Mesenchymal stem cell (in vitro differentiated cells and primary cell): ENCODE measurements around the gene HOXD9.

Source experiments
- DNase-seq: peaks from one replicate; pipeline ENCODE4 v3.0.0-alpha.2; 2013
- H2AFZ ChIP-seq: one replicate; pipeline ENCODE4 v1.6.1; 2013; ENCODE audit warnings: low read depth, mild to moderate bottlenecking, control low read depth, inconsistent platforms, low read length, moderate library complexity
- H2AK5ac ChIP-seq: 2 replicates; pipeline ENCODE4 v1.6.1; 2013; ENCODE audit warnings: low read length, moderate library complexity, mild to moderate bottlenecking, inconsistent platforms; ENCODE audit not compliant: severe bottlenecking
- H2BK120ac ChIP-seq: one replicate; pipeline ENCODE4 v1.6.1; 2013; ENCODE audit warnings: low read depth, mild to moderate bottlenecking, inconsistent platforms, low read length, moderate library complexity
- H2BK12ac ChIP-seq, 2 experiments: one replicate each; pipeline ENCODE4 v1.6.1; 2013; ENCODE audit warnings: inconsistent platforms in 2 of 2, low read length in 2 of 2, mild to moderate bottlenecking in 2 of 2, moderate library complexity in 2 of 2, control low read depth in 1 of 2
- H2BK15ac ChIP-seq: one replicate; pipeline ENCODE4 v1.6.1; 2013; ENCODE audit warnings: mild to moderate bottlenecking, low read depth, inconsistent platforms; ENCODE audit not compliant: poor library complexity, severe bottlenecking
- H2BK5ac ChIP-seq: 2 replicates; pipeline ENCODE4 v1.6.1; 2013; ENCODE audit warnings: low read depth, mild to moderate bottlenecking, low read length, control low read depth, inconsistent platforms; ENCODE audit not compliant: poor library complexity, severe bottlenecking
- H3K14ac ChIP-seq, 2 experiments: one replicate each; pipeline ENCODE4 v1.6.1; 2013; ENCODE audit warnings: inconsistent platforms in 2 of 2, low read length in 2 of 2, control low read depth in 1 of 2, mild to moderate bottlenecking in 1 of 2, moderate library complexity in 1 of 2
- H3K18ac ChIP-seq, 2 experiments: one replicate each; pipeline ENCODE4 v1.6.1; 2013; ENCODE audit warnings: inconsistent platforms in 2 of 2, low read length in 2 of 2, control low read depth in 1 of 2, low read depth in 1 of 2, mild to moderate bottlenecking in 1 of 2
- H3K23ac ChIP-seq, 2 experiments: one replicate each; pipeline ENCODE4 v1.6.1; 2013; ENCODE audit warnings: inconsistent platforms in 2 of 2, low read length in 2 of 2, mild to moderate bottlenecking in 2 of 2, moderate library complexity in 2 of 2, control low read depth in 1 of 2
- H3K27ac ChIP-seq: 2 replicates; pipeline ENCODE4 v1.5.1; 2013; ENCODE audit warnings: mild to moderate bottlenecking, moderate library complexity, low read length, control low read depth, inconsistent platforms; ENCODE audit not compliant: poor library complexity, severe bottlenecking
- H3K27me3 ChIP-seq, 2 experiments: 2 replicates each; pipeline versions ENCODE4 v1.6.1 to v1.7.0; 2013; ENCODE audit warnings: low read length in 2 of 2, mild to moderate bottlenecking in 2 of 2, moderate library complexity in 2 of 2, control low read depth in 1 of 2, inconsistent platforms in 1 of 2; ENCODE audit not compliant: control insufficient read depth in 1 of 2, insufficient read depth in 1 of 2
- H3K36me3 ChIP-seq, 2 experiments: 2 replicates each; pipeline versions ENCODE4 v1.6.1 to v1.7.0; 2013; ENCODE audit warnings: low read length in 2 of 2, control low read depth in 1 of 2, inconsistent platforms in 1 of 2, low read depth in 1 of 2, mild to moderate bottlenecking in 1 of 2; ENCODE audit not compliant: insufficient read depth in 2 of 2, control insufficient read depth in 1 of 2
- H3K4ac ChIP-seq, 2 experiments: one replicate each; pipeline ENCODE4 v1.6.1; 2013; ENCODE audit warnings: inconsistent platforms in 2 of 2, low read length in 2 of 2, mild to moderate bottlenecking in 2 of 2, moderate library complexity in 2 of 2, control low read depth in 1 of 2, low read depth in 1 of 2
- H3K4me1 ChIP-seq: 2 replicates; pipeline ENCODE4 v1.6.1; 2013; ENCODE audit warnings: low read depth, low read length, control low read depth; ENCODE audit not compliant: control insufficient read depth, insufficient read depth
- H3K4me2 ChIP-seq: 2 replicates; pipeline ENCODE4 v1.6.1; 2013; ENCODE audit warnings: low read length, mild to moderate bottlenecking, inconsistent platforms; ENCODE audit not compliant: poor library complexity, severe bottlenecking
- H3K4me3 ChIP-seq, 2 experiments: 2 replicates each; pipeline versions ENCODE4 v1.5.1 to v1.7.0; 2013; ENCODE audit warnings: low read length in 2 of 2, mild to moderate bottlenecking in 2 of 2, control low read depth in 1 of 2, low read depth in 1 of 2; ENCODE audit not compliant: insufficient read depth in 1 of 2
- H3K79me1 ChIP-seq: replicated peaks from 2 replicates; pipeline ENCODE4 v1.6.1; 2013; ENCODE audit warnings: mild to moderate bottlenecking, control low read depth, low read length, inconsistent platforms; ENCODE audit not compliant: poor library complexity, severe bottlenecking
- H3K9ac ChIP-seq: 2 replicates; pipeline ENCODE4 v1.7.0; 2013; ENCODE audit warnings: mild to moderate bottlenecking, low read length, moderate library complexity
- H3K9me3 ChIP-seq: 2 replicates; pipeline ENCODE4 v1.7.0; 2013; ENCODE audit warnings: mild to moderate bottlenecking, low read length; ENCODE audit not compliant: control insufficient read depth
- H4K8ac ChIP-seq: one replicate; pipeline ENCODE4 v1.6.1; 2013; ENCODE audit warnings: inconsistent platforms, mild to moderate bottlenecking, low read length, moderate library complexity
- H4K91ac ChIP-seq: one replicate; pipeline ENCODE4 v1.6.1; 2013; ENCODE audit warnings: mild to moderate bottlenecking, low read length, inconsistent platforms
- WGBS: methylation state at CpG from one replicate; pipeline ENCODE4 v1.1.7; 2013; ENCODE audit warnings: mixed read lengths; 5-methylcytosine and 5-hydroxymethylcytosine counted together

HOXD9 gene

DNA sequence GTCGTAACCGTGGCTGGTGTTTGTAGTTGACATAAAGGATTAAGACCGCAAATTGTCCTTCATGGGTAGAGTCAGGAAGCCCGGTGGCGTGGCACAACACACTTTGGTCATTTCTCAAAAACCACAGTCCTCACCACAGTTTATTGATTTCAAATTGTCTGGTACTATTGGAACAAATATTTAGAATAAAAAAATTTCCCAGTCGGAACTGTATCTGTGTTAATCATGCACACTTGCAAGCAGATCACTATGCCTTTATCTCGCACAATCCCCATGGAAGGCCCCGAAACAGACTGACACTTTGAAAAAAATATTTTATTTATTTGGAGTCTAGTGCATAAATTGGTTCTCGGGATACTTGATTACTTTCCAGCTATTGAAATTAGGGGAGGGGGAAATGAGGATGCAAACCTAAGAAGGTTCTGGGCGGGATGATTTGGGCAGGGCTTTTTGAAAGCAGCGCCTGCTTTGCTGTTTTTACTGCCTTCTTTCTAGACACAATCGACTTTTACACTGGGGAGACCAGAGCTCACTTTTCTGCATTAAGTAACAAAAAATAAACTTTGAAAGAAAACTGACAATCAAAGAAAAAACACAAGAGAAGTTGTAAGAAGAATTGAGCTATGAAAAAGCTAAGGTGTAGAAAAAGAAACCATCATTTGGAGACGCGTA is 50.5 kb downstream of the HOXD9 start:
- 19% methylated on average over 6 of the region's 14 CpGs for WGBS
- Histone ChIP-seq H3K27me3 (peaks cover 7 to 88% of the 10 kb centered on the region in 2 experiments), H3K23ac (no peak overlapping the region), H3K9ac (no peak overlapping the region), H3K14ac (no peak overlapping the region), H3K4ac (no peak overlapping the region), H2AK5ac (no peak overlapping the region), H4K8ac (no peak overlapping the region), H2AFZ (no peak overlapping the region), H2BK120ac (no peak overlapping the region), H3K36me3 (no peaks in the 10 kb centered on the region), H3K4me3 (no peak overlapping the region), H3K9me3 (no peaks in the 10 kb centered on the region), H4K91ac (no peak overlapping the region), H3K18ac (no peak overlapping the region), H3K27ac (no peak overlapping the region), H2BK12ac (no peak overlapping the region), H3K79me1 (no peaks in the 10 kb centered on the region), H2BK5ac (no peak overlapping the region), H2BK15ac (no peak overlapping the region), H3K4me2 (no peak overlapping the region), H3K4me1 (peaks cover 23% of the 10 kb centered on the region)
- DNase-seq: no peak

DNA sequence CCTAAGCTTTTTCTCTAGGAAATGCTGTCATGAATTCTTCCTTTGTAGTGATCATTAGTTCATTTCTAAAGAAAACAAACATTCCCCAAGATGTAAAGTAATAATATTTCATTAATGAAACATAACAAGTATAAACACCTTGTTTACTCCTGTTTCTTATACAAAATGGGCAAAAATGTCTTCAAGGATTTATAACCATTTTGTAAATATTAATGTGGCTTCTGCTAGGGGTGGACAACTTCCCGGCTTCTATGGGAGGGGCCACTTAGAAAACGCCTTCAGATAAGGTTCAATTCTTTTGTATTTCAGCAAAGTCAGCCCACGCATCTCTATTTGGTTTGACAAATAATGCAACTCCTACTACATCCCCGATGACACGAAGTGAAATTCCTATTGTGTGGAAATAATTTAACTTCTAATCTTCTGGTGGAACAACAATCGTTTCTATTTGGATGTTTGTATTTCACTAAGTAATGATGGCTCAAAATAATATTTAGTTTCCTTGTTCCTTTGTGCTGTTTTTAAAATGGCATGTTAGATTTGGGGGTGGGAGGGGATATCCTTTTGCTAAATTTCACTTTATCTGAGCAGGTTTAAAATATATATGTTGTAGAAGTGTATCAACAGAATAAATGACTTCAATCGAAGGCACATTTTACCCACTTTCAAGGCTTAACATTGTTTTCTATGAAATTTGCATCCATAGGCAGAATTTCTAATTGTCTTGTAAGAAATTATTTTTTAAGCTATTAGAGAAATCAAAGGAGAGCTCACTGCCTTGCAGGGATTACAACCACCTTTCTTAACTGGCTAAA is 51.3 kb downstream of the HOXD9 start:
- Histone ChIP-seq H3K23ac (no peak overlapping the region), H2AK5ac (no peak overlapping the region), H4K91ac (no peak overlapping the region), H3K27me3 (peaks cover 7 to 93% of the 10 kb centered on the region in 2 experiments), H3K18ac (no peak overlapping the region), H2BK5ac (no peak overlapping the region), H3K9me3 (no peaks in the 10 kb centered on the region), H3K14ac (no peak overlapping the region), H2BK12ac (no peak overlapping the region), H3K79me1 (no peaks in the 10 kb centered on the region), H3K4me3 (peak overlapping the region in 1 of 2 experiments; percentile 55), H2BK120ac (no peak overlapping the region), H3K36me3 (peaks cover 0 to 2% of the 10 kb centered on the region in 2 experiments), H3K27ac (no peak overlapping the region), H2BK15ac (no peak overlapping the region), H3K4ac (no peak overlapping the region), H4K8ac (no peak overlapping the region), H3K9ac (peak overlapping the region; percentile 63), H3K4me1 (peaks cover 29% of the 10 kb centered on the region), H2AFZ (no peak overlapping the region), H3K4me2 (no peak overlapping the region)
- 7% methylated on average over 2 of the region's 7 CpGs for WGBS
- no peak for DNase-seq

DNA sequence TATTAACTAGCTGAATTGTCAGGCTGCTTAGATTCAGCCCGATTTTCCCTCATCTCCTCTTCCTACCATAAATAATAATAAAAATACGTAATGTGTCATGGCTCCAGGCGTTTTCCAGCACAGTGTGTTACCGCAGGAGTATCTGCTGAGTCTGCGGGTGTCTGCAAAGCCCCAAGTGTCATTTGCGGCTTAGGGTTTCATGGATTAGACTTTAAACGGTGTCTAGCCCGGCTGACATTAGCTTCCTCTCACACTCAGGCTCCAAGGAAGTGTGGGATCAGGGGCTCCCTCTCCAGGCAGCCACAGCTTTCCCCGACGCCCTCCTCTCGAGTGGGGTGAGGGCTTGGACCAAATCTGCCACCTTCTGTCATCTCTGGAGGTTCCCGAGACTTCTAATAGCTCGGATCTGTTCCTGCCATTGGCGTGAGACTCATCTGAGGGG is 51.9 kb downstream of the HOXD9 start:
- H3K18ac ChIP-seq: no peak overlapping the region
- no peak overlapping the region for H3K4ac ChIP-seq
- peaks cover 0 to 2% of the 10 kb centered on the region in 2 experiments for H3K36me3 ChIP-seq
- H2BK12ac ChIP-seq: no peak overlapping the region
- H3K79me1 ChIP-seq: no peaks in the 10 kb centered on the region
- no peak overlapping the region for H4K8ac ChIP-seq
- H4K91ac ChIP-seq: no peak overlapping the region
- no peak overlapping the region for H2AK5ac ChIP-seq
- H2BK120ac ChIP-seq: no peak overlapping the region
- H3K9me3 ChIP-seq: no peaks in the 10 kb centered on the region
- no peak overlapping the region for H3K23ac ChIP-seq
- no peak overlapping the region for H3K27ac ChIP-seq
- H3K4me1 ChIP-seq: peaks cover 29% of the 10 kb centered on the region
- H3K9ac ChIP-seq: peak overlapping the region; percentile 63
- peaks cover 13 to 93% of the 10 kb centered on the region in 2 experiments for H3K27me3 ChIP-seq
- H2BK5ac ChIP-seq: no peak overlapping the region
- H3K4me2 ChIP-seq: peak overlapping the region; percentile 55
- DNase-seq: no peak
- no peak overlapping the region for H2BK15ac ChIP-seq
- no peak overlapping the region for H3K14ac ChIP-seq
- no peak overlapping the region for H2AFZ ChIP-seq
- 3% methylated on average over 14 of the region's 14 CpGs for WGBS
- H3K4me3 ChIP-seq: peak overlapping the region in 1 of 2 experiments; percentile 55
